DMS79 treated with DMSO at 0.1 percent for 48 hours (cell line): ENCODE results near the gene MICAL1.
"Not testable (repeated sequence)": the region's sequence is repeated elsewhere in the genome, so short reads cannot be mapped to it uniquely, and the experiment has no call there.

Source experiments
- DNase-seq: peaks from one replicate; lab custom pipeline; 2025; lab: John Stamatoyannopoulos, UW

The MICAL1 gene

DNA sequence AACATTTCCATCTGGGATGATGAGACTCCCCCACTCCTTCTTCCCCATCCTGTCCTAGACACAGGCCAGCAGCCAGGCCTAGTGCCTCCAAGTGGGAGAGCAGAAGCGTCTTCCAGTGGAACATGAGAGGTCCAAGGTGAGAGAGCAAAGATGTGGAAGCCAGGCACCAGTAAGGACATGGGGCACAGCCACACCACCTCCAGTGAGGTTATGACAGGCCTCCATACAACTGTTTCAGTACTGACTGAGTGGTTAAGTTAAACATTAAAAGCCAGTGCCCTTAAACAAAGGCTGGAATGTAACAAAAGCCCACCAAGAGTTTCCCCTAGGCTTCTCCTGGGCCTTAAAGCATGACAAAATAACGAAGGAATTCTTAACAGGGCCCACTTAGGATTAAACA, 22.2 kb upstream of the MICAL1 start:
- no peak for DNase-seq

DNA sequence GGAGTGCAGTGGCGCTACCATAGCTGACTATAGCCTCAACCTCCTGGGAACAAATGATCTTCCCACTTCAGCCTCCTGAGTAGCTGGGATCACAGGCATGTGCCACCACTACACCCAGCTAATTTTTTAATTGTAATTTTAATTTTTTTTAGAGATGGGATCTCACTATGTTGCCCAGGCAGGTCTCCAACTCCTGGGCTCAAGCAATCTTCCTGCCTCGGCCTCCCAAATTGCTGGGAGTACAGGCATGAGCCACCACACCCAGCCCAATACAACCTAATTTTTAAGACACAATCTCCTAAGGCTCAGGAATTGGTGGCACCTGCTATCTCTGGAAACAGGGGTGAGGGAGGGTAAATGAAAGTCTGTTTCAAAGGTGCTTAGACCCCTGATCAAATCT, 21.6 kb upstream of the MICAL1 start:
- no peak for DNase-seq

DNA sequence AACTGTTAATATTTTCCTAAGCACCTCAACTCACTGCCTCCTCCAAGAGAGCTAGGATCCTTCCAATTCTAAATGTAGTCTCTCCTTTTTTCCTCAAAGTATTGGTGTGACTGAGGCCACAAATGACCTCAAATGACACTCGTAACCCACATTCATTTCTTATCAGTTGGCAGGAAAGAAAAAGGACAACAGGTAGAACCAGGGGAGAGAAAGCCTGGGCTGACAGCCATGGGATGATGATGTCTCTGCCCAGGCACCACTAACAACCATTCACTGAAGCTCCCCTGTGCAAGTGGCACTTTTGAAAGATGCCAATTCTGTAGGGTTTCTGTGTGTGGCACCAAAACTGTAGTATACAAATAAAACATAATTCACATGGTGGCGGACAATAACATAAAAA, 20.1 kb upstream of the MICAL1 start:
- DNase-seq, result no peak

DNA sequence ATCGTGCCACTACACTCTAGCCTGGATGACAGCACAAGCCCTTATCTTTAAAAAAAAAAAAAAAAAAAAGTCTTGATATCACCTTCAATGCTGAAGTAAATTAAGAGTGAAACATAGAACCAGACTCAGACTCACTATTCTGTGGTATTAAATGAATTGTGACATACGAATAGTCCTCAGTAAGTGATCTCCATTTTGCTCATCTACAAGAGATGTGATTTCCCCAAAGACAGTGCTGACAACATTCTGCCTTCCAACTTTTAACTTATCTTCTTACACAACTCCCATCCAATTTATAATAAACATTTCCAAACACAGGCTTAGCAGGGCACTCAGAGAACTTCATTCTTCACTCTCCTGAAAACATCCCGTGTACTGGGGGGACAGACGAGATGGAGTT, 19.4 kb upstream of the MICAL1 start:
- no peak for DNase-seq

DNA sequence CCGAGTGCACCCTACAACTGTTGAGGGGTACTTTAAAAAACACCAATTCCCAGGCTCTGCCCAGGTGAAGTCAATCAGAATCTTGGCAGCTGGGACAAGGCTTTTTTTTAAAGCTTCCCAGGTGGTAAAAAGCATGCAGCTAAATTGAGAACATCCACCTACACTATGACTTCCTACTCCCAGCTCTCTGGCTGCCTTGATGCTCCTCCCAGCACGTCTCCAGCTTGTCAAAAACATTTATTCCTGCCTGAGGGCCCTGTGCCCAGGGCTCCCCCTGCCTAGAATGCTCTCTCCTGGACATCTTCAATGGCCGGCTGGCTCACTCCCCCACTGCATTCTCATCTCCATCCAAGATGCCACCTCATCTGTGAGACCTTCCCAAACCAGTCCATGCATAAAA, 17.5 kb upstream of the MICAL1 start:
- DNase-seq, result no peak

DNA sequence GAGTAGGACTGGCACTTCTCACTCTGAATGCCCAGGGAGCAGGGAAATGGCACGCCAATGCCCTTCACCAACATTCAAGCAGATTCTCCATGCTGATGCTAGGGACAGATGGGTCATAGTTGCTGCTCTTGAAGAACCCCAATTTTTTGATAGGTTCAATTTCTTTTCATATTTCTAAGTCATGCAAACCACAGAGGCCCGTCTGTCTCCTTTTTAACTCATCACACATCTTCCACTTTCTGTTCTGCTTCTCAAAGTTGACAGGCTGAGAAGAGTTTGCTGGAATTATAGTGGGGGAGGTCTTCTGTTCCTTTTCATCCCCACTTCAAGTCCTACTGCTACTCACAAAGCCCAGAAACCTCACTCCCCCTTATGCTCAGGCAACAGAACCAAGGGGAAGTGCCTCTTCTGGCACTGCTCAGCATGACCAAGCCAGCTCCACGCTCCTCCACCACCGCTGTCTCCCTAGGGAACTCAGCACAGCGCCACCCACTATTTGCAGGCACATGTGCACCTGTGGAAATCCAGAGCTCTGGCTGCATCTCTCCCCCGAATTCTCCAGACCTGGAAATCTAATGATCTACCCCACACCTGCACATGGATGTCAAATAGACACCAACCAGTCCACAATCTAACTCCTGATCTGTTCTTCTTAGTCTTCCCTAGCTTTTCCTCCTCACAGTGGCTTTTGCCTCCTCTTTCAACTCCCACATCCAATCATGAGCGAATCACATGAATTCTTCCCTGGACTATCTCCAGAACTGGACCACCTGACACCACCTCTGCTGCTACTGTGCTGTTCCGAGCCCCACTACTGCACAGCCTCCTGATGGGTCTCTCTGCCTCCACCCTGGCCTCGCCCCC, 16.8 kb upstream of the MICAL1 start:
- DNase-seq, result no peak

DNA sequence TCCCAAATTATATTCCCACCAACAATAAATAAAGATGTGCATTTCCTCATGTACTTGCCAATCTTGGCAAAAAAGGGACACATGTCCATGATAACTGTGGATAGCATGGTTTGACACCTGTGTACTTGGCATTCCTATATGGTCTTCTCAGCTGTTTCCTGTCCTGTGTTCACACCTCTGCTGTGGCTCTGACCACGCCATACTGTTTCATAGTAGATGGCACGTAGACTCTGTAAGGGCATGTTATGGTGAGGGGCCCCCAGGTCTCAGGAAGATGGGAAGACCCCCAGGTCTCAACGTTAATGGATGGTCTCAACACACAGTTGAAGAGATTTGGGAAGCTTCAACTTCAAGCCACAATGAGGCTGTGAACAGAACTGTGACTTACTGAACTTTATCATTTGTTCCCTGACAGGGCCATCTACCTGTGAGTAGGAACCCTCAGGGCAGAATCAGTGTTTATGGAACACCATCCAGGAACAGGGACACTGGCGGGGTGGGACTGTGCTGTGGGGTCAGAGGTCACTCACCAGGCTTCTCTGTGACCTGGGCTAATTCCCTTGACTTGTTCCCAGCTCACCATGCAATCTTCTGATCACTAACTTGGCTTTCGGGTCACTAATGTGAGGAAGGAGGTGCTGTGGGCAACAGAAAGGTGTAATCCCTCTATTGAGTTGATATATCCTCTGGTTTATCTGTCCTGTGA, 15.7 kb upstream of the MICAL1 start:
- no peak for DNase-seq

DNA sequence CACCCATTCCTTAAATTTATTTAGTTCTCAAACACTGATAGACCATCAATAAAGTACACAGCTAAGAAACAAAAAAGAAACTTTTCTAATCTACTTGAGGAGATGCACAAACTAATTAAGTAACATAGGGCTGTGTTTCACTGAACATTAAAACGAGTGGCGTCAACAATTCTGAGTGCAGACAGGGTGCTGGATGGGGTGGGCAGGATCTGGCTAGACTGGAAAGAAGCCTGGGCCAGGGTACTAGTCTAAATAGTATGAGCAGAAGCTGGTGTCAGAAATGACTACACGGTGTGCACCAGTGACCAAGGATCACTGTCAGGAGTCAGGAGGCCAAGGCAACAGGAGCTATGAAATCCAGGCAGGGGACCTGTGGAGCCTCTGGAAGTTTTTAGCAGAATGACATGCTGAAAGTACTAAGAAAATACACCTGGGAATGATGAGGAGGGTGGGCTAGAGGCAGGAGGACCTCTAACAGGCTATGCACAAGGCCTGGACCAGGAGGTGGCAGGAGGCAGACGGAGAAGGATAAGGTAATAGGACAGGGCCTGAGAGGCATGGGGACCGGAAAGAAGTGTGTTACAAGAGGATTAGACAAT, 14.1 kb upstream of the MICAL1 start:
- DNase-seq, result no peak

DNA sequence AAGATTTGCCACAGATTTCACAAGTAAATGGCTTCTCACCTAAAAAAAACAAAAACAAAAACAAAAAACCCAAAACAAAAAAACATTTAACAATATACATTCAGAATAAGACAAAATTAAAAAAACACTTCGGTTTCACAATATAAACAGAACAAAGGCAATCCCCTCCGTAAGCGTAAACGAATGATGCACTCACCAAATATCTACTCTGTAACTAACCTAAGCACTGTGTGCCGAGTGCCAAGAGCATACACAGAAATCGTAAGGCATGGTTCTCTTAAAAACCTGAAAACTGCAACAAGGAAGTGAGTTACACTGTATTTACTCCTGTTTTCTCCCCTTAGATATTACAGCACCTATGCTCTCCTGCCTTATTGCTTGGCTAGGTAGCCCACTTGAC, 12.1 kb upstream of the MICAL1 start:
- no peak for DNase-seq

DNA sequence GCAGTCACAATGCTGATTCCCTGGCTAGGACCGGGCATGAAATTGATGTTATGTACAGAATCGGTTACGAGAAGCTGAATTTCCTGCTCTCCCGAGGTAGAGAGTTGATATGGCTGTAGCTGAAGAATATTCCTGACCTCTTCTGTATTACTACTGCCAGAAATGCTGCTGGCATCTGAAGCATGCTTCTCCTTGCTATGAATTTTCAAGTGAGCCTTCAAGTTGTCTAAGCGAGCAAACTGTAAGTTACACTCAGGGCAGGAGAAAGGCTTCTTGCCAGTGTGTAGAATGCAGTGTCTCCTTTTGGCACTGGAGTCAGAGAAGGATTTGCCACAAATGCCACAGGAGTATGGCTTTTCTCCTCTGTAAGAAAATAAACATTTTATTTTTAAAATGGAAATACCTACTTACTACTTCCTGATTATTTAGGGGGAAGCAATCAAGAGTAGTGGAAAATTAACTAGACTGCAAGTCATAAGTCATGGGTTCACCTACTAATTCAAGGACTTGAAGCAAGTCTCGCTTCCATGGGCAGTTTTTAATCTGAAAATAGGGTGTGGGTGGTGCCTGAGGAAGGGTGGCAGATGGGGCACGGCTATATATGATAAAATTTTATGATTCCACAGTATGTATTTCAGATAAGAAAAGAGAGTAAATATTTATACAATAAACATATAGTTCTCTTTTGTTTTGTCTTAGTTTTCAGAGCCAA, 10.8 kb upstream of the MICAL1 start:
- DNase-seq, result peak; percentile 89

DNA sequence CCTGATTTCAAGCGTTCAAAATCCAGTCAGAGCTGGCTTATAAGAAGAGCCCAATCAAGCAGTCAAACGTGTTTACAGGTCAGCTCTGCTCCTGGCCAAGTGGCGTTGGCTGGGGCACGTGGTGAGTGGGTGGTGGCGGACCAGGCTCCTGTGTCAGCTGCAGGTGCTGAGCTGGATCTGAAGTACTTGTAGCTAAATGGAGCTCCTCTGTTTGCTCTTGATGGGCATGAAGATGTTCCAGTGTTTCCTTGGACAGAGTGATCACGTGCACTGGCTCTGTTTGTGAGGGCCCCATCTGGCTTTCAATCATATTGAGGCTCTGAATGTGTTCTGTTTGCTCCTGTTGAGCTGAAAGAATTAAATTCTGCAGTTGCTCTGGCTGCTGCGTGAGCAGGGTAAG, 10.2 kb upstream of the MICAL1 start:
- peak; percentile 94 for DNase-seq

DNA sequence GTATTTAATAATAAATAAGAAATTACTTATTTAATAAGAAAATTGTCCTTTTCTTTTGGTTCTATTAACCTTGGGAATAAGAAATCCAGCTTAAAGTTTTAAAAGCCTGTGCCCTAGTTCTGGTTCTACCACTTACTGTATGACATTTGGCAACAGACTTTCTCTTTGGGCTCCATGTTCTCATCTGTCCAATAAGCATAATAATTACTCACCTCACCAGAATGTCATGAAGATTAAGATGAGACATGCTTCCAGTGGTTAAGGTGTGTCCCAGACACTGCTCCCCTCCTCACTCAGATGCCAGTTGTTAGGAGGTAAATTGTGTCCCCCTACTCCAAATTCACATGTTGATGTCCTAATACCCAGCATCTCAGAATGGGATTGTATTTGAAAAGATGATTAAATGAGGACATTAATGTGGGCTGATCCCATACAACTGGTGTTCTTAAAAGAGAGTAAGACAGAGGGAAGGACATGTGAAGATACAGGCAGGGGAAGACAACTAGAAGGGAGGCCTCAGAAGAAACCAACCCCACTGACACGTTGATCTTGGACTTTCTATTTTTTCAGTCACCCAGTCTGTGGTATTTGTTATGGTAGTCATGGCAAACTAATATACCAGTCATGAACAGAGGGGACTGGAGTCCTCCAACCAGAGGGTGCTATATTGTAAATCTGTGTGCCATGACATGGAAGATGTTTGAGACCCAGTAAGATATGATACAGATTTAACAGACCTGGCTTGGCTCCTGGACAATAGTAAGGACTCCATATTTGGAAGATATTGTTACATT, 6.4 kb upstream of the MICAL1 start:
- no peak for DNase-seq

DNA sequence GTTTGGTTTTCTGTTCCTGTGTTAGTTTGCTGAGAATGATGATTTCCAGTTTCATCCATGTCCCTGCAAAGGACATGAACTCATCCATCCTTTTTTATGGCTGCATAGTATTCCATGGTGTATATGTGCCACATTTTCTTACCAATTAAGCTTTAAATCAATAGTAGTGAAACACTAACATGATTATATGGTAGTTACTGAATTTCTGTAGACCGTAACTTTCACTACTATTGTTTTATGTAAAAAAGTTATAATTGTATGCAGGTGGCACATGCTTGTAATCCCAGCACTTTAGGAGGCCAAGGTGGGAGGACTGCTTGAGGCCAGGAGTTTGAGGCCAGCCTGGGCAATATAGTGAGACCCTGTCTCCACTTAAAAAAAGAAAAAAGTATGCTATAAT, 5.6 kb upstream of the MICAL1 start:
- DNase-seq, result not testable (repeated sequence)

DNA sequence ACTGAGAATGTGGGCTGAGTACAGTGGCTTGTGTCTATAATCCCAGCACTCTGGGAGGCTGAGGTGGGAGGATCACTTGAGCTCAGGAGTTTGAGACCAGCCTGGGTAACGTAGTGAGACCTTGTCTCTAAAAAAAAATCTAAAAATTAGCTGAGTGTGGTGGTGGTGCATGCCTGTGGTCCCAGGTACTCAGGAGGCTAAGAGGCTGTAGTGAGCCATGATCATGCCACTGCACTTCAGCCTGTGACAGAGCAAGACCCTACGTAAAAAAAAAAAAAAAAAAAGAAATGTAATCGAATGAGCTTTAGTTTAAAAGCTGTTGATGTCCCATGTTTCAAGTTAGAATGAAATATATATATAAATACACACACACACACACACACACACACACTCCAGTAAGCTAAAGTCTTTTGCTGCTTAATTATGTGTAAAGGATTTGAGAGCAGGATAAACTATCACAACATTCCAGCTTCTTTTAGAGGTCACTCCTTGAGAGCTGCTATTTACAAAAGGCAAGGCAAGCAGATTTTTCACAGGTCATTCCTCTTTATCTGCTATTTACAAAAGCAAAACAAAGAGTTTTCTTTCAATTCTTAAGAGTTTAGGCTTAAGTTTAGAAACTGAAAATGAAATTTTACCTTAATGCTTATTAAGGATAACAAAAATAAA, 4.7 kb upstream of the MICAL1 start:
- DNase-seq, result peak; percentile 61

DNA sequence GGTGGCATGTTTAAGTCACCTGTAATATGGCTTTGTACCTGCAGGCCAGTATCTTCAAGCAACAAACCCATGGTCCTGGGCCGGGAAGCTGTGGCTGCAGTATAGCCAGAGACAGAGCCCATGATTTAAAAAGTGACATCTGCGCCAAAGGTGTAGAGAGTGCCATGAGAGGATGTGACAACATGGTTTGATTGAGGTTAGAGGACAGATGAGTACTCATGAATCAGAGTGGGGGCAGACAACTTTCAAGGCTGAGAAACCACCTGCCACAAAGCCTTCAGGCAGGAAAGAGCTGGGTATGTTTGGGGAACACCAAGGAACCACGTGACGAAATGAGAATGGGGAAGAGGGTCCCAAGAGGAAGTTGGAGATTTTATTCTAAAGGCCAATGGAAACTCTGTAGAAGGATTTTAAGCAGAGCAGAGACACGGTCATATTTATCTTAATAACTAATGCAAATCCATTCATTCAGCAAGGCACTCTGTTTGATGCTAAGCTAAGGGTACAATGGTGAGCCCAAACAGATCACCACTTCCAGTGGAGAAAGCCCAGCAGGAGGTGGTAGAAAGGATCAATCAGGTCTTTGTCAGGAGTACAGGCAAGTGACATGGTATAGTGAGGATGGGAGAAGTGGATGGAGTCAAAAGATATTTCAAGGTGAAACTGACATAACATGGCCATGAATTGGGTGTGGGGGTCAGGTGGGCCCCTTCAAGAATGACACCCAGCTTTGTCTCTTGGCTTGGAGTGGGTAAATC, 3.4 kb upstream of the MICAL1 start:
- no peak for DNase-seq

DNA sequence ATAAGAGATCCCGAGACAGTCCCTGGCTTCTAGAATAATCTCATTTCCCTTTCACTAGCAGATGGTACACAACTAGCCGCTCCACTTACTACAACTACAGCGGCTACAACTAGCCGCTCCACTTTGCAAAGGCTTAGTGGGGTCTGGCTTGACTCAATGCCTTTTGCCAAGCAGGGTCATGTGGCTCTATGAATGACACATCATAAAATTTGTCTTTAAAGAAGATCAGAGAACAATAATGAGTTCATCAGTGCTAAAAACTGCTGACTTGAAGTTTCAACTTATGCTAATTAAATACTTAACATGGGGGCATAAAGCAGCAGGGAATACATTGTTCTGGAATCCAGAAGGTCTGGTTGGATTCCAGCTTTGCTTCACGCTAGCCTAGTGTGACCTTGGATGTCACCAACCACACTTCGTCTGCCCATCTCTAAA, 2.0 kb upstream of the MICAL1 start:
- DNase-seq, result no peak

DNA sequence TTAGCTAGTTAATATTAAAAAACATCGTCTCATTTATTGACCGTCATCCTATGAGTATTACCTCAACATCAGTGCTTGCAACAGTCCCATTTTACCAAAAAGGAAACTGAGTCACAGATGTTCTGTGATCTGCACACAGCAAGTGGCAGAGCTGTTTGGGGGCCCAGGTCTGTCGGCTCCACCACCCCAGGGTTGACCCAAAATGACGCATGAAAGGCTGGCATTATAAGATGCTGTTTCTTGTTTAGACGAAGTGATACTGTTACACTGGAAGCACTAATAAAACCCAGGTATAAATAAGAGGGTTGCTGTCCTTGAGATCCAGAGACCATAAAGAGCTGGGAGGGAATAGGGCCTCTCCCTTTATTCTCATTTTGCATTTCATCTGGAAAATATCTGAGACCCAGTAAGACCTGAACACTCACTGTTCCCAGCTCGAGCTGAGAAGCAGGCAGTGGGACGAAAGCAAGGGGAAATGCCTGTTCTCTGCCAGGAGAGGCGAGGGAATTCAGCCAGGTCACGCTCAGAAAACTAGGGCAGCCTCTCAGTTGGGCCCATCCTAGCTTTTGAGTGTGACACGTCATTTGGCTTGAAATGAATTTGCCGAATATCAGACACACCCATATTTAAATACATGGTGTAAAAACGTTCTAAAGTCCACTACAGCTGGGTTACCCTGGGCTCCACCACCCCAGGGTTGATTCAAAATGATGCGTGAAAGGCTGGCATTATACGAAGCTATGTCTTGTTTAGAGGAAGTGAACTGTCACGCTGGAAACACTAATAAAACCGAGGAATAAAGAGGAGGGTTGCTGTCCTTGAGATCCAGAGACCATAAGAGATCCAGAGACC, 1.4 kb upstream of the MICAL1 start:
- peak; percentile 74 for DNase-seq

DNA sequence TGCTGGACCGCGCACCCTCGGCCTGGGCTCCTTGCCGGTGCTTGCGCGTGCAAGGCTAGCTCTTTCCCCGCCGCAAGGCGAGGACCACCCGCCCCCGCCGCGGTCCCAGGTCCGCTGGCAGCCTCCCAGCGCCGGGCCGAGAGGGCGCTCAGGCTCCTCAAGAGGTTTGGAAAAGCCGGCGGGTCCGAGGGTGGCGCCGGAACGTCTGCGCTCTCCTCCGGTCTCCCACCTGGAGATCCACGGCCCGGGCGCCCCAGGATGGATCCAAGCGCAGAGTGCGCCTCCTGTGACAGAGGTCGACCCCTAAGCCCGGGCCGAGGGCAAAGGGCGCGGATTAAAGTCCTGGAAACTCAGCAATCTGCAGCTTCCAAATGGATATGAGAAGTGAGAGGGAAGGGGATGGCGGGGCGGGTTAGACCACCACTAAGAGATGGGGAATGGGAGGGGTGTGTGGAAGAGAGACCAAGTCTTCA, 575 bp upstream of the MICAL1 start:
- peak; percentile 59 for DNase-seq
